Loucy (cell line): ENCODE data around the gene CELF2.

ENCODE experiments used
- EZH2phosphoT487 ChIP-seq: fragments of 200-600 bp; IDR thresholded peaks from 2 replicates; pipeline ENCODE4 v1.6.1; 2018; ENCODE audit warnings: antibody characterized with exemption, mild to moderate bottlenecking, moderate library complexity, borderline replicate concordance
- TF ChIP-seq, protein P1 (sequence below): fragments of 200-600 bp; sonication (generic); conservative IDR thresholded peaks from 2 replicates; pipeline ENCODE4 v1.5.1; 2014; ENCODE audit warnings: mild to moderate bottlenecking, antibody characterized with exemption, low read length

DNA sequence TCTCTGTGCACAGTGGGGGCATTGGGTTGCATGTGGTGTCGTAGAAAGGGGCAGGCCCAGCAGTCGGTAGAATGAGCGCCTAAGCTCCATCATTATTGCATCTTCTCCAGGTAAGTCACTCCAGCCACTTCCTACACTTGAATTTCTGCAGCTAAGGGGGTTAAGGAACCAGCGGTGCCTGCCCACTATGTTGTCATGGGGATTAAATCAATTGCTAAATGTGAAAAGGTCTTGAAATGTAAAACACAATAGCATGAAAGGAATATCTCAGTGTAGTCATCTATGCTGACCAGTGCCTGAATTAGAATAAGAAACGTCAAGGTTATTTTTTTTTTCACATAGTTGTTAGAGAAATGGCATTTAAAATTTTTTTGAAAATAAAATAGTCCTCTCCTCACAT is 15.2 kb upstream of the CELF2 start:
- TF ChIP-seq, protein P1, sequence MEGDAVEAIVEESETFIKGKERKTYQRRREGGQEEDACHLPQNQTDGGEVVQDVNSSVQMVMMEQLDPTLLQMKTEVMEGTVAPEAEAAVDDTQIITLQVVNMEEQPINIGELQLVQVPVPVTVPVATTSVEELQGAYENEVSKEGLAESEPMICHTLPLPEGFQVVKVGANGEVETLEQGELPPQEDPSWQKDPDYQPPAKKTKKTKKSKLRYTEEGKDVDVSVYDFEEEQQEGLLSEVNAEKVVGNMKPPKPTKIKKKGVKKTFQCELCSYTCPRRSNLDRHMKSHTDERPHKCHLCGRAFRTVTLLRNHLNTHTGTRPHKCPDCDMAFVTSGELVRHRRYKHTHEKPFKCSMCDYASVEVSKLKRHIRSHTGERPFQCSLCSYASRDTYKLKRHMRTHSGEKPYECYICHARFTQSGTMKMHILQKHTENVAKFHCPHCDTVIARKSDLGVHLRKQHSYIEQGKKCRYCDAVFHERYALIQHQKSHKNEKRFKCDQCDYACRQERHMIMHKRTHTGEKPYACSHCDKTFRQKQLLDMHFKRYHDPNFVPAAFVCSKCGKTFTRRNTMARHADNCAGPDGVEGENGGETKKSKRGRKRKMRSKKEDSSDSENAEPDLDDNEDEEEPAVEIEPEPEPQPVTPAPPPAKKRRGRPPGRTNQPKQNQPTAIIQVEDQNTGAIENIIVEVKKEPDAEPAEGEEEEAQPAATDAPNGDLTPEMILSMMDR, result no peak
- TF ChIP-seq EZH2phosphoT487, result no peak
